Ishikawa (cell line): Measurements from ENCODE around the gene TRIML2.

Experiments used
- CEBPB ChIP-seq: IDR thresholded peaks from 2 replicates; pipeline ENCODE4 v1.6.1; 2012
- CREB1 ChIP-seq: IDR thresholded peaks from 2 replicates; pipeline ENCODE4 v1.6.1; 2012; ENCODE audit warnings: low read depth
- EGR1 ChIP-seq: IDR thresholded peaks from 2 replicates; pipeline ENCODE4 v1.6.1; 2012
- EP300 ChIP-seq: IDR thresholded peaks from 2 replicates; pipeline ENCODE4 v1.6.1; 2012; ENCODE audit warnings: borderline replicate concordance
- FOXM1 ChIP-seq: IDR thresholded peaks from 2 replicates; pipeline ENCODE4 v1.6.1; 2012; ENCODE audit warnings: low read depth, borderline replicate concordance
- MAX ChIP-seq: IDR thresholded peaks from 2 replicates; pipeline ENCODE4 v1.6.1; 2012
- NFIC ChIP-seq: IDR thresholded peaks from 2 replicates; pipeline ENCODE4 v1.6.1; 2012
- RAD21 ChIP-seq: IDR thresholded peaks from 2 replicates; pipeline ENCODE4 v1.6.1; 2012; ENCODE audit warnings: low read depth
- REST ChIP-seq: IDR thresholded peaks from 2 replicates; pipeline ENCODE4 v1.6.1; 2012; ENCODE audit warnings: low read depth, mild to moderate bottlenecking
- TAF1 ChIP-seq: IDR thresholded peaks from 2 replicates; pipeline ENCODE4 v1.6.1; 2012; ENCODE audit warnings: low read depth, mild to moderate bottlenecking
- TCF12 ChIP-seq: IDR thresholded peaks from 2 replicates; pipeline ENCODE4 v1.6.1; 2012; ENCODE audit warnings: low read depth
- TEAD4 ChIP-seq: IDR thresholded peaks from 2 replicates; pipeline ENCODE4 v1.6.1; 2012
- USF1 ChIP-seq: IDR thresholded peaks from 2 replicates; pipeline ENCODE4 v1.6.1; 2012
- YY1 ChIP-seq: IDR thresholded peaks from 2 replicates; pipeline ENCODE4 v1.6.1; 2012; ENCODE audit warnings: low read depth
- ZBTB7A ChIP-seq: IDR thresholded peaks from 2 replicates; pipeline ENCODE4 v1.6.1; 2012; ENCODE audit warnings: low read depth

The TRIML2 gene

GRCh38 chr4:188078116-188078515 lies 31.3 kb downstream of the TRIML2 start:
- TF ChIP-seq MAX, result no peak
- TF ChIP-seq REST, result no peak
- no peak for TF ChIP-seq YY1
- TF ChIP-seq NFIC, result no peak
- TF ChIP-seq EP300, result no peak
- TF ChIP-seq USF1, result no peak
- no peak for TF ChIP-seq CEBPB

- TF ChIP-seq YY1 (no peak), TEAD4 (no peak), RAD21 (no peak), TCF12 (no peak), REST (no peak), USF1 (no peak), EGR1 (no peak), EP300 (no peak), CEBPB (no peak), NFIC (no peak), MAX (no peak), CREB1 (no peak)
Observed at GRCh38 chr4:188076169-188076568, 33.2 kb downstream of the TRIML2 start.

- no peak for TF ChIP-seq TCF12
- TF ChIP-seq NFIC, result no peak
- TF ChIP-seq EP300, result no peak
- TF ChIP-seq TEAD4, result no peak
- TF ChIP-seq EGR1, result no peak
- no peak for TF ChIP-seq YY1
Observed at GRCh38 chr4:188061083-188061482, 48.3 kb downstream of the TRIML2 start.

- TF ChIP-seq USF1 (no peak), EP300 (no peak), FOXM1 (no peak), EGR1 (no peak), CEBPB (no peak), MAX (no peak), CREB1 (no peak), YY1 (no peak), REST (no peak), TEAD4 (no peak), TAF1 (no peak), TCF12 (no peak), ZBTB7A (no peak), NFIC (no peak)
Observed at GRCh38 chr4:188053302-188053701, 56.1 kb downstream of the TRIML2 start.

GRCh38 chr4:188046657-188047056 lies 62.7 kb downstream of the TRIML2 start:
- no peak for TF ChIP-seq NFIC
- TF ChIP-seq YY1, result no peak
- TF ChIP-seq MAX, result no peak
- no peak for TF ChIP-seq RAD21
- no peak for TF ChIP-seq FOXM1
- TF ChIP-seq EGR1, result no peak
- TF ChIP-seq TCF12, result no peak
- TF ChIP-seq REST, result no peak
